ENCODE results near the gene DRGX.

DNA sequence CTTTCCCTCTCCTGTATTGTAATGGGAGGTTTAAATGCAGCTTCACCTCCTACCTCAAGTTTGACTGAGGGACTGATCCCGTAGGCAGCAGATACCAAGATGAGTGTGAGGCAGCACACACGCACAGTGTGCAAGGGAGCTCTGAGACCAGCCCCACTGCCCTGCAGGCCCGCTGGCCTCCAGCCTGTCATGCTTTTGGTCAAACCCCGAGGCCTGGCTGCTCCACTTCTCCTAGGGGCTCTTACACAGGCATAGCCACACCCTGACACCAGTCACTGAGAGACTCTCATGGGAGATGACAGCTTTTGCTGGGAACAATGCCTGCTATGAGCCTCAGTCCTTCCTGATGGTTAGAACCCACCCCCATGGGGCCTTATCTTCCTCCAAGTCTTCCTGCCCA, 27.6 kb downstream of the DRGX start:
- TF ChIP-seq POLR2A (IDR thresholded peaks at IDR 0.05; ENCODE audit: low read length), result no peak
- no peak for TF ChIP-seq GATA1 (IDR thresholded peaks at IDR 0.05; ENCODE audit: low read depth, low read length)
